ENCODE results near the gene ARL16.

Gene ARL16

DNA sequence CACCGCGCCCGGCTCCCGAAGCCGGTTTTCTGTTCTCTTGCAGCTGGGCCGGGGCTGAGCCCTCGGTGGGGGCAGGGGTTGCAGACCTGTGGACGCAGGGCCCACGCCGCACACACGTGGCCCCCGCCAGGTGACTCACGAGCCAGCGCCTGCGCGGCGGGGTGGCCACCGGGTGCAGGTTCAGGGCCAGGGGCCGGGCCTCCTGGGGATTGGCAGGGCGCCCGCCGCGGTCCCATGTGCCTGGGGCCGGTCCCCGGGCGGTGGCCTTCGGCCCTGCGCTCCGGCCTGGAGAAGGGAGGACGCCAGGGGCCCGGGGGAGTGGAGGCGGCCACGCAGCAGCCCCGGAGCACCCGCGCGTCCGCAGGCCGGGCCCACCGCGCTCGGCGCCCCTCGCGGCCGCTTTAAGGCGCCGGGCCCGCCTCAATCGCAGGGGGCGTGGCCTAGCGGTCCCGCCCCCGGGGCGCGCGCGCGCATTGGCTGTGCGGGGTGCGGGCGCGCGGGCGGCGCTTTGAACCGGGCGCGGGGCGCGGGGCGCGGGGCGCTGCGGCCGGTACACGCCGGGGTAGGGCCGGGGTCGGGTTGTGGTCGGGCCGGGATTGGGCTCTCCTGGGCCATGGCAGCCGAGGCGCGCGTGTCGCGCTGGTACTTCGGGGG is 28.3 kb upstream of the ARL16 start, which contains the start of gene SLC25A10:
Gene SLC25A10, plus strand, starts transcription at position 471 of the 654 bp plus-strand sequence. Its CDS starts 143 bp downstream, at position 614.
- TF ChIP-seq, protein P1, sequence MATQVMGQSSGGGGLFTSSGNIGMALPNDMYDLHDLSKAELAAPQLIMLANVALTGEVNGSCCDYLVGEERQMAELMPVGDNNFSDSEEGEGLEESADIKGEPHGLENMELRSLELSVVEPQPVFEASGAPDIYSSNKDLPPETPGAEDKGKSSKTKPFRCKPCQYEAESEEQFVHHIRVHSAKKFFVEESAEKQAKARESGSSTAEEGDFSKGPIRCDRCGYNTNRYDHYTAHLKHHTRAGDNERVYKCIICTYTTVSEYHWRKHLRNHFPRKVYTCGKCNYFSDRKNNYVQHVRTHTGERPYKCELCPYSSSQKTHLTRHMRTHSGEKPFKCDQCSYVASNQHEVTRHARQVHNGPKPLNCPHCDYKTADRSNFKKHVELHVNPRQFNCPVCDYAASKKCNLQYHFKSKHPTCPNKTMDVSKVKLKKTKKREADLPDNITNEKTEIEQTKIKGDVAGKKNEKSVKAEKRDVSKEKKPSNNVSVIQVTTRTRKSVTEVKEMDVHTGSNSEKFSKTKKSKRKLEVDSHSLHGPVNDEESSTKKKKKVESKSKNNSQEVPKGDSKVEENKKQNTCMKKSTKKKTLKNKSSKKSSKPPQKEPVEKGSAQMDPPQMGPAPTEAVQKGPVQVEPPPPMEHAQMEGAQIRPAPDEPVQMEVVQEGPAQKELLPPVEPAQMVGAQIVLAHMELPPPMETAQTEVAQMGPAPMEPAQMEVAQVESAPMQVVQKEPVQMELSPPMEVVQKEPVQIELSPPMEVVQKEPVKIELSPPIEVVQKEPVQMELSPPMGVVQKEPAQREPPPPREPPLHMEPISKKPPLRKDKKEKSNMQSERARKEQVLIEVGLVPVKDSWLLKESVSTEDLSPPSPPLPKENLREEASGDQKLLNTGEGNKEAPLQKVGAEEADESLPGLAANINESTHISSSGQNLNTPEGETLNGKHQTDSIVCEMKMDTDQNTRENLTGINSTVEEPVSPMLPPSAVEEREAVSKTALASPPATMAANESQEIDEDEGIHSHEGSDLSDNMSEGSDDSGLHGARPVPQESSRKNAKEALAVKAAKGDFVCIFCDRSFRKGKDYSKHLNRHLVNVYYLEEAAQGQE (IDR thresholded peaks at IDR 0.05; ENCODE audit: insufficient replicate concordance, low read depth) = no peak
- TF ChIP-seq POLR2AphosphoS5 (IDR thresholded peaks at IDR 0.05; ENCODE audit: low read depth) = peak; percentile 73
- H3K27ac ChIP-seq (replicated peaks) = peak within 1 kb of the TSS; percentile 91
- H3K4me3 ChIP-seq (replicated peaks; ENCODE audit: insufficient read depth, low read length) = peak within 1 kb of the TSS; percentile 78
- DNase-seq (ENCODE audit: low read depth in 1 of 2, low spot score in 1 of 2) = peak; percentile 83 to 91
- H3K27me3 ChIP-seq (ENCODE audit: insufficient read depth, poor library complexity, severe bottlenecking) = no peaks in the 10 kb centered on the region

DNA sequence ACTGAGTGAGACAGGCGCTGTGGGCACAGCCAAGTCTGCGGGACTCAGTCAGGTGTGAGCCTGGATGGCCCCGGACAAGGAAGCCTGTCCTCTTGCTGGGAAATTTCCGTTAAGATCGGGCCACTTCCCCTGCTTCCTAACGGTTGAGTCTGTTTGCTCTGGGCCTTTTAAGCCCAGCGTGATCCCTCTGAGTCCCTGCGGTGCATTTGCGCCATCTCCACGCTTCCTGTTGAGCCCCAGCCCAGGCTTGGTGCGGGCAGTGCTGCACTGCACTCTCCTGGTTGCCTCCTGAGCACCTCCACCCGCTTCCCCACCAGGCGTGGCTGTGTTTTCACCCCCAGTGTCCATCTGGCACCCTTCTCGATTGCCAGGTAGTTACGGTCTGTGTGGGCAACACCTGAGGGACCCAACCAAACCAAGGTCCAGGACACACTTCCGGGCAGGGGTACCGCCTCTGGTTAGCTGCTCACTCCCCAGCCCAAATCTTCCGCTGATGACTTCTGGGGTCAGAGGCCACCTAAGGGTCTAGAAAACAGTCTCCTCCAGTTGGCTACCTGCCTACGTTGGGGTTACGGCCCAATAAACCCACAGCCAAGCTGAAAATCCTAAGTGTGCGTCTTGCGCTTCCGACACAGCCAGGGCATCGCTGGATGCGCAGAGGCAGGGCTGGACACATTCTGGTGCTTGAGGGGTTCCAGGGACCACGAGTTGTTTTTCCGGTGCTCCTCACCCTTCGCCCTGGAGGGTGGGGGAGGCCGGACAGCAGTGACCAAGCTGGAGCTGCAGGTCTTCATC is 27.1 kb upstream of the ARL16 start:
- Histone ChIP-seq H3K27me3 (ENCODE audit: insufficient read depth, poor library complexity, severe bottlenecking) (no peaks in the 10 kb centered on the region), H3K27ac (replicated peaks) (peak overlapping the region; percentile 91), H3K4me3 (replicated peaks; ENCODE audit: insufficient read depth, low read length) (peak overlapping the region; percentile 12)
- DNase-seq (ENCODE audit: low read depth in 1 of 2, low spot score in 1 of 2) = peak; percentile 88 to 95
- TF ChIP-seq, protein P1 (IDR thresholded peaks at IDR 0.05; ENCODE audit: insufficient replicate concordance, low read depth) = no peak
- TF ChIP-seq SPI1 (IDR thresholded peaks at IDR 0.05; ENCODE audit: borderline replicate concordance, low read depth) = peak; percentile 90; the same call in 1 of the 2 replicates
- TF ChIP-seq GABPA (IDR thresholded peaks at IDR 0.05; ENCODE audit: low read depth) = no peak
- peak; percentile 94 for TF ChIP-seq POLR2AphosphoS5 (IDR thresholded peaks at IDR 0.05; ENCODE audit: low read depth)
- TF ChIP-seq, protein P2, sequence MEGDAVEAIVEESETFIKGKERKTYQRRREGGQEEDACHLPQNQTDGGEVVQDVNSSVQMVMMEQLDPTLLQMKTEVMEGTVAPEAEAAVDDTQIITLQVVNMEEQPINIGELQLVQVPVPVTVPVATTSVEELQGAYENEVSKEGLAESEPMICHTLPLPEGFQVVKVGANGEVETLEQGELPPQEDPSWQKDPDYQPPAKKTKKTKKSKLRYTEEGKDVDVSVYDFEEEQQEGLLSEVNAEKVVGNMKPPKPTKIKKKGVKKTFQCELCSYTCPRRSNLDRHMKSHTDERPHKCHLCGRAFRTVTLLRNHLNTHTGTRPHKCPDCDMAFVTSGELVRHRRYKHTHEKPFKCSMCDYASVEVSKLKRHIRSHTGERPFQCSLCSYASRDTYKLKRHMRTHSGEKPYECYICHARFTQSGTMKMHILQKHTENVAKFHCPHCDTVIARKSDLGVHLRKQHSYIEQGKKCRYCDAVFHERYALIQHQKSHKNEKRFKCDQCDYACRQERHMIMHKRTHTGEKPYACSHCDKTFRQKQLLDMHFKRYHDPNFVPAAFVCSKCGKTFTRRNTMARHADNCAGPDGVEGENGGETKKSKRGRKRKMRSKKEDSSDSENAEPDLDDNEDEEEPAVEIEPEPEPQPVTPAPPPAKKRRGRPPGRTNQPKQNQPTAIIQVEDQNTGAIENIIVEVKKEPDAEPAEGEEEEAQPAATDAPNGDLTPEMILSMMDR (IDR thresholded peaks at IDR 0.05; ENCODE audit: insufficient read depth, low read length) = no peak

DNA sequence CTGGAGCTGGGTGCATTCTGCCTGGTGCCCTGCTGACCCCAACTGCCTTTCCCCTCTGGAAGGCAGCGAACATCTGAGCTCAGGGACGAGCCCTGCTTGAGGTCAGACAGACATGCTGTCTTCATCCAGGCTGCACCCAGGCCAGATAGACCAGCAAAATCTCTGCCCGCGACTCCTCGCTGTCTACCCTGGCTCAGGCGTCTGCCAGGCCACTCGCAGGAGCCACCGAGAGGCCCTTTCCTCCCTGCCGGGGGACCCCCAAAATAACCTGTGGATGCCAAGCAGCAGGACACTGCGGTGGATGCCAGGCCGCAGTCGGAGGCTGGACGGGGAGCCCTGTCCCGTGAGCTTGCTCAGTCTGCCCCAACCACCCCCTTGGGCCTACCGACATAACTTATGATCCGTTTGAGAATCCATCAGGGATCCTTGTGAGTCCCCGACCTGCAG is 25.2 kb upstream of the ARL16 start:
- Histone ChIP-seq H3K4me3 (replicated peaks; ENCODE audit: insufficient read depth, low read length) (no peak overlapping the region), H3K27me3 (ENCODE audit: insufficient read depth, poor library complexity, severe bottlenecking) (no peaks in the 10 kb centered on the region), H3K27ac (replicated peaks) (peak overlapping the region; percentile 16)
- no peak for DNase-seq (ENCODE audit: low read depth in 1 of 2, low spot score in 1 of 2)
- TF ChIP-seq, protein P2 (IDR thresholded peaks at IDR 0.05; ENCODE audit: insufficient read depth, low read length) = no peak
- 0 out of 2 replicates have a peak, but pooled peaks have one; percentile 30 for TF ChIP-seq POLR2AphosphoS5 (IDR thresholded peaks at IDR 0.05; ENCODE audit: low read depth)

Data from HL-60 (cell line).